Heart left ventricle (tissue), 13 donors: Measurements from ENCODE around the gene NPHP4.

ENCODE experiments used
- CTCF ChIP-seq, 12 donors: fragments of 200-600 bp; sonication (generic) in 4 of 12; IDR thresholded peaks; one replicate each; pipeline versions ENCODE4 v1.5.0 to v1.8.0; 2018 to 2022; ENCODE audit warnings: antibody characterized with exemption in 12 of 12, mild to moderate bottlenecking in 5 of 12
- POLR2A ChIP-seq, 2 donors: fragments of 450-650 bp; IDR thresholded peaks; one replicate each; pipeline ENCODE4 v1.6.1; 2017; ENCODE audit warnings: antibody characterized with exemption in 2 of 2, mild to moderate bottlenecking in 2 of 2, moderate library complexity in 2 of 2
- donor health status: ischemic (EF 13 %, LVEDD 7.1; RV severe dilation, severe dysfunction).
- donor health status: DM: no; HTN: yes; CAD: no.
- donor health status: DM: no; HTN: no; CAD: no.
- donor health status: ischemic (EF 25% LVEDD 6.9; RV normal size, moderate dysfunction).
- donor health status: ischemic (EF 25% LVEDD 5.7; RV mildly dilated, moderate dysfunction).
- donor health status: ischemic (EF 35%, LVEDD 5.7; RV mildly dilated, moderate dysfunction).
- donor health status: nonischemic (EF 11% LVEDD 7.7; RV severe dilation, severe dysfunction).
- donor health status: DM: yes; HTN: yes; CAD: no.
- donor health status: PGD.
- donor health status: ischemic (EF 29% LVEDD 5.4; RV normal size, mild dysfunction).
- donor health status: nonischemic (EF 23%, LVEDD 6.1; RV moderate dilation, normal function).

- no peak for TF ChIP-seq CTCF (IDR thresholded peaks at IDR 0.05)
- no peak for TF ChIP-seq POLR2A (IDR thresholded peaks at IDR 0.05)
Observed at GRCh38 chr1:5901841-5902240, 90.4 kb downstream of the NPHP4 start.
